Activated T-helper 2 cell treated with anti-CD3 and anti-CD28 coated beads, Interferon-gamma antibody, Interleukin-2, Interleukin-4, amounts not matched to agents 10 μg/mL and 5 μg/mL and 100 μg/mL, durations not matched to agents 14 hours and 24 hours and 36 hours (primary cell): ENCODE data around the gene SIN3A. TPM values are rescaled to one million over a fixed set of nuclear protein-coding genes. Genes with fewer than 3 reads are reported as not detected.
"Not testable (repeated sequence)": the region's sequence is repeated elsewhere in the genome, so short reads cannot be mapped to it uniquely, and the experiment has no call there.

ENCODE experiments used
- DNase-seq: peaks from one replicate; pipeline ENCODE4 v3.0.0; 2021; ENCODE audit warnings: low spot score
- H3K27ac Mint-ChIP-seq: one replicate; pipeline ENCODE4 v1.8.0; 2021; ENCODE audit warnings: mixed read lengths
- H3K27me3 Mint-ChIP-seq: one replicate; pipeline ENCODE4 v1.8.0; 2021; ENCODE audit warnings: low read depth, mixed read lengths
- H3K36me3 Mint-ChIP-seq: one replicate; pipeline ENCODE4 v1.8.0; 2021; ENCODE audit warnings: low read depth, mixed read lengths
- H3K4me1 Mint-ChIP-seq: one replicate; pipeline ENCODE4 v1.8.0; 2021; ENCODE audit warnings: low read depth, mixed read lengths
- H3K4me3 Mint-ChIP-seq: one replicate; pipeline ENCODE4 v1.8.0; 2021; ENCODE audit warnings: low read depth, mild to moderate bottlenecking, moderate library complexity, mixed read lengths
- H3K9me3 Mint-ChIP-seq: one replicate; pipeline ENCODE4 v1.8.0; 2021; ENCODE audit warnings: mixed read lengths
- intact Hi-C: fragments of 100-400 bp; cut with micrococcal nuclease; formaldehyde crosslinking; loops from one replicate; pipeline ENCODE4 v1.15.1; 2023
- total RNA-seq: library from RNA; stranded (reverse); gene quantifications from 2 replicates; pipeline ENCODE4 v1.2.3, GENCODE V29; 2022

SIN3A gene
- total RNA-seq, 1 donor from 2014 or later = 94.6 TPM

DNA sequence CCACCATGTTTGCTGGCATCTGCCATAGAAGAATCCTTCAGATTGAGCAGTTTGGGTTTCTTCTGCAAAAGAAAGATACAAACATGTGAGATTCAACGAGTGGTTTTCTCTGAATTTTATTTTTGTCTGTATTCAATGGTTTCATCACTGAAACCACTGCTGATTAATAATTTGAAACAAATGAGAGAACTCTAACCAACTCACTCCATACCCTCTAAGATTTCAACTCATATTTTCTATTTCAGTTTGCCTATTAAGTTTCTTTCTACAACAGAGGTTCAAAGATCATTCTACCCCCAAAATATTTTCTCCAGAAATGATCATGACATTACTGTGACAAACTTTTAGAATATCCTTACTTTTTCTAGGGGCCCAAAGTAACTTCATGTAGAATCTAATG, 44.4 kb downstream of the SIN3A start:
- DNase-seq = no peak
- peaks cover 26% of the 10 kb centered on the region for H3K4me1 Mint-ChIP-seq
- H3K27ac Mint-ChIP-seq = peak overlapping the region; percentile 58
- no peak overlapping the region for H3K4me3 Mint-ChIP-seq
- no peaks in the 10 kb centered on the region for H3K27me3 Mint-ChIP-seq
- H3K9me3 Mint-ChIP-seq = no peaks in the 10 kb centered on the region
- H3K36me3 Mint-ChIP-seq = peaks cover 91% of the 10 kb centered on the region
- intact Hi-C loops = no loop called here

DNA sequence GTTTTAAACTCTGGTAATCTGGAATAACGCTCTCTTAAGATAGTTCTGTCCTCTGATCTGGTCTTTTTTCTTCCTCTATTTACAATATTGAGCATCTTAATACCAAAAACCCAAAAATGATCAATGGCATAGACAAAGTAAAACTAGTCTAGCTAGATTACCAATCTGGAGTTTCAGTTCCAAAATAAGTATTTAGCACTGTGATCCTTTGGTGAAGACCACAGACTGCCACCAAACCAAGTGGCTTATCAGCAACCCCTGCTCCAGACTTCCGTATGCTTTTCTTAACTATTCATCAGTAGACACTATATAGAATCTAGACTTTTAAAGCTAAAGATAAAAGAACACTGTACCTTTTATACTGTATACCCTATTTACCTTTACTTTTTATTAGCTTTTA, 47.6 kb downstream of the SIN3A start:
- no peak for DNase-seq
- no peak overlapping the region for H3K4me3 Mint-ChIP-seq
- H3K36me3 Mint-ChIP-seq = peaks cover 76% of the 10 kb centered on the region
- H3K4me1 Mint-ChIP-seq = peaks cover 21% of the 10 kb centered on the region
- H3K27ac Mint-ChIP-seq = no peak overlapping the region
- H3K27me3 Mint-ChIP-seq = no peaks in the 10 kb centered on the region
- intact Hi-C loops = no loop called here
- no peaks in the 10 kb centered on the region for H3K9me3 Mint-ChIP-seq

DNA sequence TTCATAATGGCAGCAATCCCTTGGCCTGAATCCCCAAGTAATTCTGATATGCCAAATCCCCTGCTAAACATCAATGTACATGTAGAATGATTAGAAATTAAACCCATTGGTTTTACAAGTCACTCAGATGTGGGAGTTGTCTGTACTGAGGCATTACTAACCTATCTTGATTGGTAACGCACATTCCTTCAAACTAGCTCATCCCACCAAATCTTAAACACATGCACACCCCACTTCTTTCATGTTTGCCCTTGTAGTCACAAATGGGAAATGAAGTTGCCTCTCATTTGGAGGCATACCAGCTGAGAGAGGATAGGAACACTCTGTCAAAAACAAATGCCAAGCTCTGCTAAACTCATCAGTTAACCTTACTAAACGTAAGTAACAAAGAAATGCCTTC, 54.0 kb downstream of the SIN3A start:
- H3K36me3 Mint-ChIP-seq = peaks cover 69% of the 10 kb centered on the region
- H3K27me3 Mint-ChIP-seq = no peaks in the 10 kb centered on the region
- H3K4me1 Mint-ChIP-seq = no peaks in the 10 kb centered on the region
- intact Hi-C loops = no loop called here
- H3K4me3 Mint-ChIP-seq = no peak overlapping the region
- H3K27ac Mint-ChIP-seq = no peak overlapping the region
- H3K9me3 Mint-ChIP-seq = no peaks in the 10 kb centered on the region
- DNase-seq = no peak

DNA sequence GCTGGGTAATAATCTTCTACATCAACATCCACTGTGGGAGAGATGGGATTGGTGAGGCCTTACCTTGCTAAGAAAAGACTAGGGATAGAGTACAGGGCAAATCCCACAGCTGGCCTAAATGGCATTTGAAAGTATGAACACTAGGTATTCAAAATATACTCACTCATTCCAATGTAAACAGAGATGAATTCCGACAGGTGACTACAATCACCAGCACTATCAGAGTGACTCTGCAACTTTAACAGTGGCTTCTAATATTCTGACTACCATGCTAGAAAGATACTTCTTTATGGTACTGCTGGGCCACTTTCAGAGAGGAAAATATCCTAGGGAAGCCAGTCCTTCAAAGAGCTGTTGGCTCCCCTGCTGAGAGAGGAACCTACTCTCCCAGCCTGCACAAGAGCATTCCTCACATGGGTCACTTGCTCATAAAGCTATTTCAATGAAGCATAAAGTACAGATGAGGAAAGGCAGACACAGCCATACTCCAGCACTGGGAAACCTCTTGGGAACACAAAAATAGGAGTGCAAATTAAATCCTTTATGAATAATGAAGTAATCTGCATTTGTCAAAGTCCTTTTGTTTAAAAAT, 61.6 kb downstream of the SIN3A start:
- intact Hi-C loops = no loop called here
- DNase-seq = no peak
- Mint-ChIP-seq H3K27ac (no peak overlapping the region), H3K36me3 (peaks cover 84% of the 10 kb centered on the region), H3K4me3 (no peak overlapping the region), H3K27me3 (no peaks in the 10 kb centered on the region), H3K4me1 (peaks cover 7% of the 10 kb centered on the region), H3K9me3 (no peaks in the 10 kb centered on the region)

DNA sequence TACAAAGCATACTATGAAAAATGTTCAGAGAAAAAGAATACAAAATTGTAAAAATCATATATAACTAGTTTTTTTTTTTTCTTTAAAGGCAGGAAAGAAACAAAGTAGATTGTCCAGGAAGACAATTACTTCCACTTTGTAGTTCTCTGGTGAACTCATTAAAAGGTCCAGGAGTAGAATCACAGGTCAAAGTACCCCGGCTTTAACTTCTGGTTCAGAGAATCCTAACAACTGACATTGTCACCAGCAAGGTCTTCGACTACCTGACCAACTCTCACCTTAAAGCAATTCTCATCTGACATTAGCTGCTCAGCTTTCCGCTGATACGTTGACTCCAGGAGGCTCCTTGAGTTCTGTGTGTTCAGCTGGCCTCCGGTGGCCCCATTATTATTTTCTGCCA, 67.5 kb downstream of the SIN3A start:
- H3K36me3 Mint-ChIP-seq = peaks cover 74% of the 10 kb centered on the region
- intact Hi-C loops, H3K27ac Mint-ChIP-seq, H3K27me3 Mint-ChIP-seq, H3K4me3 Mint-ChIP-seq, DNase-seq, H3K4me1 Mint-ChIP-seq, H3K9me3 Mint-ChIP-seq: not testable (repeated sequence)

DNA sequence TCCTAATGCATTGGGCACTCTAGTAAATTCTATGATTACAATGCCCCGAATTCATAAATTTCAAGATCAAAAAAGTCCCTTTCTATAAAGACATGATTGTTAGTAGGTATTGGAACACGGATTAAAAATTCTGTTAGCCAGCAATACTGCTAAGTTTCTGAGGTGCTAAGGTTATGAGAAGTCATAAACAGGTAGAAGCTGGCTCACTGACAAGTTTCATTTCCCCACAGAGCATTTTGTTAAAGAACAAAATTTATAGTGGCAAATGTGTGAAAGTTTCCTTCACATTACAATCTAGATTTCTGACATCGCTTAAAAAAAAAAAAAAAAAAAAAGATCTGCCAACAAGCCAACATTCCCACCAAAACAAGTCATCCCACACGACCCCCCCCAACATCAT, 70.7 kb downstream of the SIN3A start:
- Mint-ChIP-seq H3K4me3 (no peak overlapping the region), H3K27ac (no peak overlapping the region), H3K27me3 (no peaks in the 10 kb centered on the region), H3K9me3 (no peaks in the 10 kb centered on the region), H3K4me1 (peaks cover 3% of the 10 kb centered on the region), H3K36me3 (peaks cover 70% of the 10 kb centered on the region)
- DNase-seq = no peak
- intact Hi-C loops = no loop called here

DNA sequence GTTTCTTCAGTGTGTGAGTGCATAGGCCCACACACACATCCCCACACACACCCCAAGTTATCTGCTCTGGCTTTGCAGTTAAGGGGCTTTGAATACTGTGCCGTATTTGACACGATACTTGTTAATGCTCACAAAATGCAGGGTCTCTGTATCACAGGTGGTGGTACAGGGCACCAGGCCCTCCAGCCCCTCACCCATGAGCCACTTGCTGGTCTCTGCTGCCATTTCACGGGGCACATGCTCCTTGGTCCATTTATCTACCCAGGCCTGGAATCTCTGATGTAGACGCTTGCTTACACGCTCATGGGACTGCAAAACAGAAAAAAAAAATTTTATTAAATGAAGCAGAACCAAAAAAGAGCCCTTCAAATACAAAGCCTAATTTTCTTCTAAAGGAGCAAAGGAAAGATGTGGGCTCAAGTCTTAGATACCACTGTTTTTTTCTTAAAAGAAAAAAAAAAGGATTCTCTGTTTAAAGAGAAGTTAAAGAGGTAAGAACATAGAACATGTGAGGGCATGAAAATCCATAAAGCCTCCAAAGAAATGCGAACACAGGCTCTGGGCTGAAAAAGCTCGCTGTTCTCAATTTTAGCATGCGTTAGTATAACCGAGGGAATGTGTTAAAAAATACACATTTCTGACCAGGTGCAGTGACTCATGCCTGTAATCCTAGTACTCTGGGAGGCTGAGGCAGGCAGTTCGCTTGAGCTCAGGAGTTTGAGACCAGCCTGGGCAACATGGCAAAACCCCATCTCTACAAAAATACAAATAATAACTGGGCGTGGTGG, 79.4 kb downstream of the SIN3A start:
- Mint-ChIP-seq H3K36me3 (peaks cover 73% of the 10 kb centered on the region), H3K4me1 (peaks cover 14% of the 10 kb centered on the region), H3K9me3 (no peaks in the 10 kb centered on the region), H3K27me3 (no peaks in the 10 kb centered on the region), H3K27ac (no peak overlapping the region), H3K4me3 (no peak overlapping the region)
- no peak for DNase-seq
- intact Hi-C loops = no loop called here

DNA sequence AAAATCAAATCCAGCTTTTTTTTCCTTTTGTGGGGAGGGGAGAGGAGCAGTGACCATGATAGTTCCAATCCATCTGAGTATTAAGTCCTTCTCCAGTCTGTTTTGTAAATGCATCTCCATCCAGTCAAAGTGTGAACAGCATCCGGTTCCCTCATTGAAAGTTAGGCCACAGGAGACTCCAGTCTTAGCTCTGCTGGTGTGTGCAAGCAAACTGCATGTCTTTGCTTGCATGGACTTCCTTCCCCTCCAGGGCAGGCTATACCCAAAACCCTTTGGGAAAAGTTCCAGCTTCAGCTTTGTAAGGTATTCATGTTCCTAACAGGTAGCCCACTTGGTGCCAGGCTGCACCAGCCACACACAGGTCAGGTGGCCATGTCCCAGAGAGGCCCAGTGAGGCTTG, 80.0 kb downstream of the SIN3A start:
- H3K4me3 Mint-ChIP-seq = no peak overlapping the region
- no peaks in the 10 kb centered on the region for H3K27me3 Mint-ChIP-seq
- no peaks in the 10 kb centered on the region for H3K9me3 Mint-ChIP-seq
- intact Hi-C loops = no loop called here
- no peak overlapping the region for H3K27ac Mint-ChIP-seq
- peaks cover 16% of the 10 kb centered on the region for H3K4me1 Mint-ChIP-seq
- no peak for DNase-seq
- H3K36me3 Mint-ChIP-seq = peaks cover 73% of the 10 kb centered on the region

DNA sequence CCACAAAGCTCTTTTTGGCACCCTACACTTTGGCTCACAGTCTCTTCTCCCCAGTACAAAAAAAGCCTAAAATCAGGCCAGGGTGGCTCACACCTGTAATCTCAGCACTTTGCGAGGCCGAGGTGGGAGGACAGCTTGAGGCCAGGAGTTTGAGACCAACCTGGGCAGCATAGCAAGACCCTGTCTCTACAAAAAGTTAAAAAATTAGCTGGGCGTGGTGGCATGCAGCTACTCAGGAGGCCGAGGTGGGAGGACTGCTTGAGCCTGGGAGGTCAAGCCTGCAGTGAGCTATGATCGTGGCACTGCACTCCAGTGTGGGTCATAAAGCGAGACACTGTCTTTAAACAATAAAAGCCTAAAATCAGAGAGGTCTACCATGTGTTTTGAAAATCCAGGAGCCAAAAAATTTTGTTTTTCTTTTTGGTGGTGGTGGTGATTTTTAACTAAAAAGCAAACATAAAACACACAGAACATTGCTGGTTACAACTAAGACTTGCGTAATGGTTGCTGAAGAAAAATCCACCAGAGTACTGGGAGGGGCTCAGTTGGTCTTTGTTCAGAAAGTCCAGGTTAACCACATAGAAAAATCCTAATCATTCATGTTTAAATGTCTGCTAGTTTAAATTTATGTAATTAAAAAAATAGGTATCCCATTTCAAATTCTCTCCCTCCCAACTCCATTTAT, 81.5 kb downstream of the SIN3A start:
- H3K9me3 Mint-ChIP-seq = no peaks in the 10 kb centered on the region
- H3K4me3 Mint-ChIP-seq = peak overlapping the region; percentile 89
- intact Hi-C loops = loop anchor here (2.0 to 5.0 kb wide), 2 partner anchors 257 to 313 kb away; partner anchors contain the start of gene SNUPN
- peak overlapping the region; percentile 48 for H3K27ac Mint-ChIP-seq
- no peaks in the 10 kb centered on the region for H3K27me3 Mint-ChIP-seq
- H3K36me3 Mint-ChIP-seq = peaks cover 69% of the 10 kb centered on the region
- no peak for DNase-seq
- H3K4me1 Mint-ChIP-seq = peaks cover 16% of the 10 kb centered on the region

DNA sequence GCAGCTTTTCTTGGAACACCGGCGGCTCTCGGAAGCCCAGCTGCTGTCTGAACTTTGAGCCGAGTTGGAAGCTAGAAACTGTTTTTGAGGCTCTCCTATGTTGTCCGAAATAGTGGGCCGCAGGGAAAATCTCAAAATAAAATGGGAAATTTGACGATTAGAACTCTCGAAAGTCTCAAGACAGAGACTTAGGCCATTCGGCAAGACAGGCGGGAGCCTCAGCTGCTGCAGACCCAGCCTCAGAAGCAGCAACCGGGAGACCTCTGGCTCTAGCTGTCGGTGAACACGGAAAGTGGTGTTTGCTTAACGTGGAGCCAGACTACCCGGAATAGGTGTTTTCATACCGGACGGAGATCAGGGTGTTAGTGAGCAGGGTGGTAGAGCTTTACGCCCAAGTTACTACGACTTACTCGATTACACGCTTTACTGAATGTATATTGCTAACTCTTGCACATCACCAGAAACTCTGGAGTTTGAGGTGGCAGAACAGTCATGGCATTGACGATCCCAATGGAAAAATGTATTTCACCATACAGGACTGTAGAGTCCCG, 82.7 kb downstream of the SIN3A start:
- peak overlapping the region; percentile 93 for H3K27ac Mint-ChIP-seq
- no peaks in the 10 kb centered on the region for H3K9me3 Mint-ChIP-seq
- intact Hi-C loops = loop anchor here (1.0 to 5.0 kb wide), 4 partner anchors 86 to 314 kb away; partner anchors contain the start of genes IMP3 and SNUPN
- no peaks in the 10 kb centered on the region for H3K27me3 Mint-ChIP-seq
- peaks cover 67% of the 10 kb centered on the region for H3K36me3 Mint-ChIP-seq
- peak overlapping the region; percentile 89 for H3K4me3 Mint-ChIP-seq
- no peak for DNase-seq
- peaks cover 16% of the 10 kb centered on the region for H3K4me1 Mint-ChIP-seq

DNA sequence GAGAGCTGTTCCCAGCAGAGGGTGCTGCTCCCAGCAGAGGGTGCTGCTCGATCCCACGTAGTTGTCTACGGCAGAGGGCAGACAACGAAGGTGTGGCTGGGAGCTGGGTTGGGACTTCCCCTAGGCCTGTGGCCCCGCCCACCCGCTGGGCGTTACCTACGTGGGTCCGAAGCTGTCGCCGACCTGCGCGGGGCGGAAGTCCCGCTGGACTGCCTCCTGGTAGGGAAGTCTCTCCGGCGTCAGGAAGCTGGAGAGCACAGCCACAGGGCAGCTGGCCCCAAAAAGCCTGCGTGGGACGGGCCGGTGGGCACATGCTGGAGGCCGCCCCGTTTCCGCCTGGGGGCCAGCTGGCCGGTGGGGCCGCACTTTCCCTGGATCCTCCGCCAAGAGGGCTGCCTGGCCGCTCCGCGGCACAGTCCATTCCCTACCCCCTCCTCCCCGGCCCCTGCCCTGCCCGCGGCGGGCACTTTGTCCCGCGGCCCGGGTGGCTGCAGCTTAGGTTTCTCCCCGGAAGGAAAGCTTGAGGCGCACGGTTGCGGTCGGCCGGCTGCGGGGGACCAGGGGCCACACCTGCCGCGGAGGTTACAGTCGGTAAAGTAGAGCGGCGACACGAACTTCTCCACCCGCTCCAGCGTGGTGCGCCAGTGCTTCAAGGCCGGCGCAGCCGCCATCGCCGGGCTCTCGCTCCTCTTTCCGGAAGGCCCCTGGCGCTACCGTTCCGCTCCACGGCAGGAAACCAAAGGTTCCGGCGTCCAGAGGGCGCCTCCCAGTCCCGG, 83.4 kb downstream of the SIN3A start, which contains the start of gene MAN2C1:
Gene MAN2C1, minus strand, starts transcription at position 695 of the 776 bp plus-strand sequence. Its CDS starts 24 bp downstream, at position 671.
- Mint-ChIP-seq H3K4me1 (peaks cover 16% of the 10 kb centered on the region), H3K27me3 (no peaks in the 10 kb centered on the region), H3K27ac (peak within 1 kb of the TSS; percentile 93), H3K4me3 (peak within 1 kb of the TSS; percentile 89), H3K9me3 (no peaks in the 10 kb centered on the region), H3K36me3 (peaks cover 68% of the 10 kb centered on the region)
- DNase-seq = peak; percentile 92
- intact Hi-C loops = loop anchor here (1.0 to 5.0 kb wide), 4 partner anchors 86 to 315 kb away; partner anchors contain the start of genes IMP3 and SNUPN

DNA sequence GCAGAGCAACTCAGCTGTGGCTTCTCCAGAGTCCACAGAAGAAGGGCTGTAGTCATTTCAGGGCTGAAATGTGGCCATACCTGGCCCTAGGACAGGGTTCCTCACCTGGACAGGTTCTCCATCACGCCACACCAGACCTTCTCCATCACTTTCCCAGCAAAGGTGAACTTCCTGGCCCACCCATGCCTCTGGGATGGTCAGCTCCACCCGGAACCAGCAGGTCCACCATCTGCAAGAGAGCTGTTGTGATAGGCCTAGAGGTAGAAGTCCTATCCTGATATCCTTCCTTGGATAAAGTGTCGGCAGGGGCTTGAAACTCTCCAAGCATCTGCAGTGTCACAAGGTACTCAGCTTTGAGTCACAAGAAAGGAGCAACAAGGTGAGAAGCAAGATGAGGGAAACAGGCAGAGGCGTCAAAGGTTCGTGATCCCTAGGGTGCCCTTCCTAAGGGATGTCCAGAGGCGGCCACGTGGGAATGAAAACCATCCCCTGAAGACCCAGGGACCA, 84.0 kb downstream of the SIN3A start:
- Mint-ChIP-seq H3K4me1 (peaks cover 16% of the 10 kb centered on the region), H3K27ac (peak overlapping the region; percentile 22), H3K4me3 (peak overlapping the region; percentile 89), H3K36me3 (peaks cover 65% of the 10 kb centered on the region), H3K9me3 (no peaks in the 10 kb centered on the region), H3K27me3 (no peaks in the 10 kb centered on the region)
- no peak for DNase-seq
- intact Hi-C loops = loop anchor here (5.0 kb wide), 1 partner anchor 260 kb away; the partner anchor contains the start of gene SNUPN
